ENCODE results near the gene CFAP74.

The CFAP74 gene

DNA sequence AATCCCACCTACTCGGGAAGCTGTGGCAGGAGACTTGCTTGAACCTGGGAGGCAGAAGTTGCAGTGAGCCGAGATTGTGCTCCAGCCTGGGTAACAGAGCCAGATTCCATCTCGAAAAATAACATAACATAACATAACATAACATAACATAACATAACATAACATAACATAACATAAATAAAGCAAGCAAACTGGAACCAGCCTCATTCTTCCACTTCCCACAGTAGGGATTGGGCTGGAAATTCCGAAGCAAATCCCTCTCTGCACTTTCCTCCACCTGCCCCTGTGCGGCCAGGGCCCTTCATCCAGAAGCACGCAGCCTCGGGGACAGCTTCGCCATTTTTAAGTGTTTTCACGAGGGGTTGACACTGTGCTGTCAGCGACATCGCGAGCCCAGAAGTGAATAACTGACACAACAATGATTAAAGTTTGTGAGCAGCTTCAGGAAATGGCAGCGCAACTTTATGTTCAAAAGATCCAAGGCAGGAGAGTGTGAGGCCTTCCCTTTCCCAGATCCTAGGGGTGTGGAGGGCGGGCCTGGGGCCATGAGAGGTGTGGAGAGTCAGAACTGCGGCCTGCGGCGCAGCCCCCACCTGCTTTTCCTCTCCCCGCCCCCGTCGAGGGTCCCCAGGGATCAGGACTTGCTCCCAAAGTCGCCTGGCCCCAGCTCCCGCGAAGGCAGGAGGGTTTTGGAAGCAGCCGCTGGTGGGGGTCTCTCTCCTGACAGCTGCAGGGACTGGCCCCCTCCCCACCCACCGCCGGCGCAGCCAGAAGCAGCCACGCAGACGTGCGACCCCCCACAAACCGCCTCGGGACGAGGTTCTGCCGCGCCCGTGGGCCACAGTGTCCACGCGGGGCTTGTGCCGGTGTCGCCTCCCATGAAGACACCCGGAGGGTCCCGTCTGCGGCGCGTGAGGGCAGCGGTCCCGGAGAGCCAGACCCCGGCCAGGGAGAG lies 14.9 kb upstream of the CFAP74 start:
- no peak for DNase-seq (ENCODE audit: low read depth)

DNA sequence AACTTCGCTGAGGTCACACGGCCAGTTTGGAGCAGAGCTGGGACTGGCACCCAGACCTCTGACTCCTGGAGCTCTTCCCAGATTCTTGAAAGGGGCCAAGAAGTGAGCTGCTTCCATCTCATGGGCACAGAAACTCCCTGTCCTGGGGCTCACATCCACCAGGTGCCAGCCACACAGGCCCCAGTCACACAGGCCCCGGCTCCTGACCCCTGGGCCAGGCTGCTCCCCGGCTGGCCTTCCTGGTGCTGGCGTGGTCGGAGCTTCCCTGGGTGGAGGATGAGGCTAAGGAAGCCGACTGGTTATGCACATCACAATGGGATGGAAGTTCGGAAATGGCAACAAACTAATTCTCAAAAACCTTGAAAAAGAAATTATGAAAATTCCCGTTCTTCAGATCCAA lies 12.5 kb upstream of the CFAP74 start:
- DNase-seq (ENCODE audit: low read depth) = no peak

DNA sequence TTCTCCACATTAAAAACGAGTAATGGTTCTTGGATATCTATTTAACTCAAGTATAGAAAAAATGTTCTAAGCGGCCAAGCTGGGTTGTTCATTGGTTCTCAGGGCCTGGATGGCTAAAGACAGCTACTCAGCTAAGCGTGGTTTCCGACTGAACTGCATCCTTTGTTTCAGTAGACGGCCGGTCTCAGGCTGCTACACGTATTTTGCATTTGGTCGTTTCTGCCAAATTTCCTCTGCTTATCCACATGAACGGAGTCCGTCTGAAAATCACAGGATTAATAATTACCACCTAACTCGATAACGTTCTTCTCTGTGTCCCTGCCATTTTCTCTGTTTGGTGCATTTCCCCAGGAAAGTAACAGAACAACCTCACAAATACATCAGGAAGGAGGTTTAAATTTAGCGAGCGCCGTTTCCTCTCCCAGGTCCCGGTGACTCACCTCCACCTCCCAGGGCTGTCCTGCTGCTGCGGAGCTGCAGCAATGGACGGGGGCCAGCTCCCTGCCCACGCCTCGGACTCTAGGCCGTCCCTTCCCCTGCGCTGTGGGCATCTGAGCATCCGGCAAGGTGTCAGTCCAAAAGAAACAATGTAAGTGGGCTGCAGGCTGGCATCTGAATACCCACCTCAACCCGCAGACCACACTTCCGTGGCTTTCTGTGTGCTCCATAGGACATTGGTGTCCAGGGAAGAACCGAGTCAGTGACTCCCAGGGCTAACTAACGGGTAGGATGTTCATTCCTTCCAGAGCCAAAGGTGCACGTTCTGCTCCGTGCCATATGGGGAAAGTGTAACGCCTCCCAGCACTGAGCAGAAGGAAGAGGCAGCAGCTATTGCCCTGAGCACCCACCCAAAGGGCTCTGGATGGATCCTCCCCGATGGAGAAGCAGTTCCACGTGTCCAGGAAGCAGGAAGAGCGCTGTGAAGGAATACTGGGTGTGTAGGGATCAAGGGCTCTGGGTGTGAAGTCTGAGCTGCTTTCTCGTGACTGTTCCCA lies 11.5 kb upstream of the CFAP74 start:
- DNase-seq (ENCODE audit: low read depth) = no peak

DNA sequence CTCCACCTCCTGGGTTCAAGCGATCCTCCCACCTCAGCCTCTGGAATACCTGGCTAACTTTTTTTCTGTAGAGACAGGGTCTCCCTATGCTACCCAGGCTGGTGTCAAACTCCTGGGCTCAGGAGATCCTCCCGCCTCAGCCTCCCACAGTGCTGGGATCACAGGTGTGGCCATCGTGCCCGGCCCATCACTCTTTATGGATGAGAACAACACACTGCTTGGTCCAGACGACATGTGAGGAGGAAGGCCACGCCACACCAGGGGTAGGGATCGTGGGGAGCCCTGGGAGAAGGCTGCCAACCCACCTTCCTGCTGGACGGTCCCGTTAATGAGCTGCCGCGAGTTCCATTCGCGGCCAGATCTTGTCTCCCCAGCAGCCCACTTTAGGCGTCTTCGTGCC lies 10.6 kb upstream of the CFAP74 start:
- no peak for DNase-seq (ENCODE audit: low read depth)

DNA sequence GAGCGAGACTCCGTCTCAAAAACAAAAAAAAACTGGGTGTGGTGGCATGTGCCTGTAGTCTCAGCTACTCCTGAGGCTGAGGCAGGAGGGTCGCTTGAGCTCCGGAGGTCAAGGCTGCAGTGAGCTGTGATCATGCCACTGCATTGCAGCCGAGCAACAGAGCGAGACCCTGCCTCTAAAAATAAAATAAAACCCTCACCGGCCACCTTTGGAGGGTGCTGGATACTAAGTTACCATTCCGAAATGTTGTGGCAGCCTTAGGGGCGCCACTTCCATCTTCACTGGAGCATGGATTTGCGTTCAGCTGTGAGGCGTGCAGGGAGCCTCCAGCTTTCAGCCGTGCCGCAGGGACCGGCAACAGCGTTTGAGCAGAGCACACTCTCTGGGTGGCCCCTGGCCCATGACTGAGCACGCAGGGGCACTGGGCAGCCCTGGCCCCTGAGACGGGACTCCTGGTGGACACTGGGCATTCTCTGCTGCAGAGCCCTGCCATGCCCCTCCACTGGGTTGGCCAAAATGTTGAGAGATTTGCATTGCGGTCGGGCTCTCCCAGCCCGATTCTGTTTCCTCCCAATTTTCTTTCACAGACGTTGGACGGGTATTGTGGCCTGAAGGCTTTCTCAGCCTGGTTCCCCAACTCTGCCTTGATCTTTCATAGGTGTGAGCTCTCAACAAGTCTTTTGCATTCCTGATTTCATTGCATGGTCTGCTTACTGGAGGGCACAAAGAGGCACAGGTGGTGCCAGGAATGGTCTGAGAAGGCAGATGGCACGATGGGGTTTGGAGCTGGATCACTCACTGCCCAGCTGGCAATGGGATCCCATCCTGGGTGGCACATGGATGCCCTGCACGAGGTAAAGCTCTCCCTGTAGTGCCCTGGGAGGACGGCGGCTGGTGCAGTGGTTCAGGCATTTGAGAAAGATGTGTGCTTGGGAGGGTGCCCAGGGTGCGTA lies 5.8 kb upstream of the CFAP74 start:
- DNase-seq (ENCODE audit: low read depth) = no peak

DNA sequence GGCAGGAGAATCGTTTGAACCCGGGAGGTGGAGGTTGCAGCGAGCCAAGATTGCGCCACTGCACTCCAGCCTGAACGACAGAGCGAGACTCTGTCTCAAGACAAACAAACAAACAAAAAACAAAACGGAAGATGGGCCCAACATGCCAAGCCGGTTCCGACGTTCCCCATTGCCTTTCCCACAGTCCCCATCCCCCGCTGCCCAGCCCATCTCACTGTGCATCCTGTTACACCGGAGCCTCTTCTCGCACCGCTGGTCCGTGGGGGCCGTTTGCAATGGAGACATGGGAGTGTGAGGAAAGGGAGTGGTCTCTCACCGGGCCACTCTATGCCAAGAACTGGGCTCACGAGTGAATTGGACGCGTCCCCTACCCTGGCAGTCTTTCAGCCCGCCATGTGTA lies 1.3 kb upstream of the CFAP74 start:
- no peak for DNase-seq (ENCODE audit: low read depth)

DNA sequence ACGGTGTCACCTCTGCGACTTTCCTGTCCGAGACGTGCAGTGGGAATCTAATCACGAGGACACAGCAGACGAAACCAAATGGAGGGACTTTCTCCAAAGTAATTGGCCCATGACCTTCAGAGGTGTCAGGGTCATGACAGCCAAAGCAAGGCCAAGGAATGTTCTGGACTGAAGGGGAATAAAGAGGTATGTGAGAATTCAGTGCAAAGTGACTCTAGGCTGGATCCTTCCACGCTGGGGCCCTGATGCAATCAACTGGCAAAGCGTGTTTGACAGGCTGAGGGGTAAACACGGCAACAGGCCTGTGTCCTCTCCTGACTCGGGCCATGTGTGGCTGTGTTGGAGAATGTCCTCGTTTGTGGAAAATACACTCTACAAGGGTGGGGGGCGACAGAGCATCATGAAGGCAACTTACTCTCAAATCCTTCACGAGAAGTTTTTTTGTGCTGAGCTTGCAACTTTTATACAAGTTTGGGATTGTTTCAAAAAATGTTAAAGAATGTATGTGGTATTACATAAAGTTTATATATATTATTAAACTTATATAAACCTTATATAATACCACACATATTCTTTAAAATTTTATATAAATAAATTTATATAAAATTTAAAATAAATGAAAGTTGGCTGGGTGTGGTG lies 1.7 kb downstream of the CFAP74 start:
- no peak for DNase-seq (ENCODE audit: low read depth)

DNA sequence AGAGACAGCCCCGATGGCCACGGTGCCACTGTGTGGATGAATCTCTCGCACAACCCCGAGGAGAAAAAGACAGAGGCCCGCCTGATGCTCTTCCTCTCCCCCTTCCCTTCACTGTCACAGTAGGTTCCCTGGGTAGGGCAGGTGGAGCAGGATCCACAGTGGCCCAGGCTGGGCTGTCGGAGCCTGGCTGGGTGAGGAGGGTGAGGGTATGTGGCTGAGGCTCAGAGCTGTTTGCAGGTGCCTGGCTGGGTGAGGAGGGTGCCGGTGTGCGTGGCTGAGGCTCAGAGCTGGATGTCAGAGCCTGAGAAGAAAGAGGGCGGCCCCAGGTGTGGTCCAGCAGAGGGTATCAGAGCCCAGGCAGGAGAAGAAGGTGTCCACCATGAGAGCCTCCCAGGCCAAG lies 2.7 kb downstream of the CFAP74 start:
- DNase-seq (ENCODE audit: low read depth) = no peak

DNA sequence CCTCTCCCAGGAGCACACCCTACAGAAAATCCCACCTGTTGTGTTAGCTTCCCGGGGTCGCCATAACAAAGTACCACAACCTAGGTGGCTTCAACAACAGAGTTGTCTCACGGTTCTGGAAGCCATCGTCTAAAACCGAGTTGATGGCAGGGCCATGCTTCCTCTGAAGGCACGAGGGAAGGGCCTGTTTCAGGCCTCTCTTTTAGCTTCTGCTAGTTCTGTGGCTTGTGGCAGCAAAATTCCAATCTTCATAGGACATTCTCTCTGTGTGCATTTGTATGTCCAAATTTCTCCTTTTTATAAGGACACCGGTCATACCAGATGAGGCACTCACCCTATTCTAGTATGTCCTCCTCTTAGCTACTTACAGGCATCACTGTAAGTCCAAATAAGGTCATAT lies 3.2 kb downstream of the CFAP74 start:
- DNase-seq (ENCODE audit: low read depth) = no peak

DNA sequence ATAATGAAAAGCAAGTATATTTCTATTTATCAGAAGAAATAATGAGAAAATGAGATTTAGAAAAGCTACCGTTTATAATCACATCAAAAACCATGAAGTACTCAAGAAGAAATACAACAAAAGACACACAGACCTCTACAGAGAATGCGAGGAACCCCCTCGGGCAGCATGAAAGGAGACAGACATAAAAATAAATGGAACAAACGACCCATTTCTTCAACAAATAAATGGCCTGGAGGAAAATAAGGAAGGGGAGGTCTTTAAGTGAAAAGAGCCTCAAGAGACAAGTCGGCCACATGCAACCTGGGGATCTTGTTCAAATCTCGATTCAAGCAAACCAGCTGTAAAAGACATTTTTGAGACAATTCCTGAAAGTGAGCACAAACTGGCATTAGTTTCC lies 6.0 kb downstream of the CFAP74 start:
- no peak for DNase-seq (ENCODE audit: low read depth)

DNA sequence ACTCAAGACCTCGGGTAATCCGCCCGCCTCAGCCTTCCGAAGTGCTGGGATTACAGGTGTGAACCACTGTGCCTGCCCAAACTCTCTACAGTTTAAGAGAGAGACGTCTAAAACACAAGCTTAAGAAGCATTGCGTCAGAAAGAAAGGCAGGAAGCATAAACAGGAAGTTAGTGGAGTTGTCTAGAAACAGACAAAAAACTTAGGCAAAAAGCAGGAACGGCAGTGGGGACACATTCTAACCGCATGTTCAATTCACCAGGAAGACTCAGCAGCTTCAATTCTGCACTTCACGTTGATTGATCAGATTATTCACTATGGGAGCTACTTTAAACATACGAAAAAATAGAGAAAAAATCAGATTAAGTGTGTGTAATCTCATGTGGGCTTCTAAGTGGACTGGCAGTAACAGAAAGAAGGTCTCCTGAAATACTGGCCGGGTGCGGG lies 7.4 kb downstream of the CFAP74 start:
- DNase-seq (ENCODE audit: low read depth) = no peak

DNA sequence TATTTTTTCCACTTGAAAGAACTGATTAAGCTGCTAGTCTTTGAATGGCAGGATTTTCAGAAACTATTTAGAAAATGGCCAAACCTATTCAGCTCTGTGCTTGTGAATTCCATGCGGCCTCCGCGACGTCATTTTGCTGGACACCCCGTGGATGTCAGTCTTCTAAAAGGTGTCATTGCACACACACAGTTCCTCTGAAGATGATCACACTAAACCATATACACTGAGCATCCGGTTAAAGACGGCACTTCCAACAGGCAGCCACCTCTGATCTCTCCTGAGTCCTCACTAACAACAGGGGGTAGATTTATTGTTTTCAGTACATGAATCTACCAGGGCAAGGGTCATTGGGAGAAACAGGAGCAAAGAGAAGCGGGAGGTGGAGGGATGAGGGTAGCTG lies 9.1 kb downstream of the CFAP74 start:
- DNase-seq (ENCODE audit: low read depth) = no peak

DNA sequence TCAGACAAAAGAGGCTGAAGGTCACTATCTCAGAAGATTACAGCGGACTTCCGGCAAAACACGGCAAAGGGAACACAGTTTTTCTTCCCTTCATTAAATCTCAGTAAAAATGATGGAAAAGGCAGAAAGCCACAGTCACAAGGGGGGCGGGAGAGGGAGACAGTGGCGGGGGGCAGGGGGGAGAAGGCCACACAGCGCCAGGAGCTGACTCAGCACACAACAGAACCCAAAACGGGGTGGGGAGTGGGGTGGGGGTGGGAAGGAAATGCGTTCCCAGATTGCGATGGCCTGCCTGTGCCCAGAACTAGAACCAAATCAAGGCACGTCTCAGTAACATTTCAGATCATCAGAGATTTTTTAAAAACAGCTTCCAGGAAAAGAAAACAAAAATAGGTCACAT lies 13.4 kb downstream of the CFAP74 start:
- DNase-seq (ENCODE audit: low read depth) = no peak

DNA sequence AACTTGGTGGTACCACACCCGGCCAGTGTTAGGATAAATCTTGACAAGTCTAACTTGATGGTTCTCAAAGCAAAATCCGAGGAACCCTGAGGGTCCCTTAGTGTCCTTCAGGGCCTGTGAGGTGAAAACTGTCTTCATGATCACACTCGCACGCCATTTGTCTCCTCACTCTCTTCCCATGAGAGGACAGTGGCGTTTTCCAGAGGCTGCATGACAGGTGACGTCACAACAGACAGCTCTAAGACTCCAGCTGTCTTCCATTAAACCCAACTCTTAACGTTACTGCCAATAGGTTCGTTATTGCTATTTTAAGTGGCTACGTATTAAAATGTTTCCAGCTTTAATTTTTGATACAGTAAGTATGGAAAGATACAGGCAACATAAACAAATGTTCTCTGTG lies 13.8 kb downstream of the CFAP74 start:
- DNase-seq (ENCODE audit: low read depth) = peak; percentile 23

DNA sequence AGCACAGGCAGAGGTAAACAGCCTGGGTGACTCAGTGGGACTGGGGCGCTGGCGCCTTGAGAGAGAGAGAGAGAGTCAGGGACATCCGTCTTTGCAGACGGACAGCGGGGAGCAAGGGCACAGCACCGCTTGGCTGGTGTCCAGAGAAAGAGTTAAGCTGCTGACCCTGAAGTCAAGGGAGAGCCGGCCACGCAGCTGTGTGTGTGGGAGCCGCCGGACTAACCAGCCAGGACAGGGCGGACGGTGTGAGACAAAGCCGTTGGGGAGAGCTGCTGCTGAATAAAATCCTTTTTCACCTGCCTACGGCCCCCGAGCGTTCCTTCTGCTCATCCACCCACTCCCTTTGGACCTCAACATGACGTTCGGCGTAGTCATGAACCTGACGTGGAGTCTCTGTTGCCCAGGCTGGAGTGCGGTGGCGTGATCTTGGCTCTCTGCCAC lies 14.5 kb downstream of the CFAP74 start:
- no peak for DNase-seq (ENCODE audit: low read depth)

DNA sequence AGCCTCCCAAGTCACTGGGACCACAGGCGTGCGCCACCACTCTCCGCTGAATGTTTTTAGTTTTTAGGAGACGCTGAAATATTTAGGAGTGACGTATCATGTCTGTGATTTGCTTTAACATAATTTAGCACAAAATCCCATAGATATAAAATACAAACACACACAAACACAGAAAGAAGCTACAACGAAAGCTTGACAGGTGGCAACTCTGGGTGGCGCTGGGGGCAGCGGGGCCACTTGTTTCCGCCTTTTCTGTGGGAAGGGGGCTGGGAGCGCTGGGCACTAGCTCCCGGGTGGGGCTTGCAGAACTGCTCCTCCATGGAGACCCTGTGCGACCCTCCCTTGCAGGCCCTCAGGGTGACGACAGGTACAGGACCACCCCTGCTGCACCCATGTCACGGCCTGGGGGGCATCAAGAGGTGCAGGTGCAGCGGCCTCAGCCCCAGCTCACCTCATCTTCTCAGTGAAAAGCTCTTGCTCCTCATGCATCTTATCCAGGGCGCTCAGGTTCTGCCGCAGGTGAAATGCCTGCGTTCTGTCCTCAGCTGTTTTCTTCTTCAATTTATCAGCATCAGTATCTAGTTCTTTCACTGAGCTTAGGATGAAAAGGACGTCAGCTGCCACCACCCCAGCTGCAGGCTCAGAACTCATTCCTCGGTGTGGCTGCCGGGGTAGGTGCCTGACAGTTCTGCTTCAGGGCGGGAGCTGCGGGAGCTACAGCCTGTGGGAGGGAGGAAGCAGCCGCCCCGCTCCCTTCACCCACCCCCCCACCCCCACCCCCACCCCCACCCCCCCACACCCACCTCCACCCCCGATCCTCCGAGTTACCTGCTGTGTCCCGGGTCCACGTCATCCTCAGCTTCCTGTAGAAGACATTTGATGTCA lies 15.3 kb downstream of the CFAP74 start:
- DNase-seq (ENCODE audit: low read depth) = no peak

DNA sequence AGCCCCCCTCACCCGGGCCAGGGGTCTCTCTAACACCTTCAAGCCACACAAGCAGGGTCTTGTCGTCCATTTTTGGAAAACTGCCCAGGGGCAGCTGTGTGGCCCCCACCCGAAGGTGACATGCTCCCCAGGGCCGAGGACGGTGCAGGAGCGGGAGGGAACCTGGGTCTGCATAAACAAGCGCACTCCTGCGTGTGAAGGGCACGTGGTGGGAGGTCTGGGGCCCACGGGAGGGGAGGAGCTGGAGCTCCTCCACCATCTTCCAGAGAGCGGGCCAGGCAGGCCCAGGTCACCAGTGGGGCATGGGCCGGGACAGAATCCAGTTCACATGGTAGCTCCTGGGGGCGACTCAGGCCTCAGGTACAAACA lies 16.5 kb downstream of the CFAP74 start:
- DNase-seq (ENCODE audit: low read depth) = no peak

DNA sequence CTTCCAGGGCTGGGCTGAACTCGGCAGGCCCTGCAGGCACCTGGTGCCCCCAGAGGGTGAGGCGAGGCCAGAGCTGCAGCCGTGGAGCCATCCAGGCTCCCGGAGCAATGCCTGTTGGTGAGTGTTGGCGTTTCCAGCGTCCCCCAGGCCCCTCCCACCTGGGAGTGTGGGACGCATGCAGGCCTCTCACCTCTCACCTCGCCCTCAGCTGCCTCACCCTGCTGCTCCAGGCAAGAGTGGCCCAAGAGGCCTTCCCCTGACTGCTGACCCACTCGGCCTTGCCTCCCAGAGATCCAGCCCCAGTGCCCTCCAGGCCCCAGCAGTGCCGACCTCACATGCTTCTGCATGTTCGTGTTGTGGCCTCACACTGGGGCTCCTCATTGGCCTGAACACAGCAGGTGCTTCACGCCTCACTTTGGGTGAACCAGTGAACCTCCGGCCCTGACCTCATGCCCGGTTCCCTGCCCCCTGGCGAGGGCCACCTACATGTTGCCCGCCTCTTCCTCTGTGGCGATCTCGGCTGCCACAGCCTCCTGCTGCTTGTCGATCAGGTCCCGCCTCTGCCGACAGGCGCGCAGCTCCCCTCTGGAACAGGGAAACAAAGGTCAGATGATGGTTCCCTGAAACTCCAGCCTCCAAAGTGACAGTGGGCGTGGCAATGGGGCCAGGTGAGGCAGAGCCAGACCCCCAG lies 17.0 kb downstream of the CFAP74 start:
- no peak for DNase-seq (ENCODE audit: low read depth)

DNA sequence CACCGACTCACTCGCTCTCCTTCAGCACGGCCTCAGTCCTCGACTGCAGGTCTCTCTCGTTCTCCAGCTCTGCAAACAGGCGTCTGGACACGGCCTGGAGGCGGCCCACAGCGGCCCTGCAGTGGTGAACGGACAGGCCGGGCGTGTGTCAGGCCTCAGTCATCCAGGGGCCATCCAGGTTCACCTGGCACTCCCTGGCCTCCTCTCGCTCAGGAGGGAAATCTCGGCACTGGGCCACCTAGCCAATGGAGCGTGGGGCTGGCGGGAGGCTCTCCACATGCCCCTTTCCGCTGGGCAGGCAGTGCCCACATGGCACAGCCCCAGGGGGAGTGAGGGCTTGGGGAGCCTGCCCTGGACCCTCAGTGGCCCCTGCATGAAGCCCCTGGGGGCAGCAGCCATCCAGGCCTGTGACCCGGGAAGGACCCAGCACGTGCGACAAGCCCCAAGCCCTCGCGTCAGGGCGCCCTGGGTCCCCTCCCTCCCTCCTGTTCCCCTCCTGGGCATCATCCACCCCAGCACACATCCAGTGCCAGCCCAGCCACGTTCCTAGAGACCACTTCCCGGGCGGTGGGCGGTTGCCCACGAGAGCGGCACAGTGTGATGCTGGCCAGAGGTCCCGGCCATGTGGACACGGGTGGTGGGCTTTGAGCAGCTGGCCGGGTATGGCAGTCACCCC lies 18.1 kb downstream of the CFAP74 start:
- no peak for DNase-seq (ENCODE audit: low read depth)

All from GM04504 (cell line).